ENCODE data around the gene MRPL14.

GRCh38 chr6:44107017-44107416 lies 20.2 kb downstream of the MRPL14 start:
- TF ChIP-seq ATF3 (IDR thresholded peaks at IDR 0.05) (no peak), CTCF (IDR thresholded peaks at IDR 0.05 in 2 of 3, conservative IDR thresholded peaks at IDR 0.05 in 1 of 3; ENCODE audit: borderline replicate concordance in 1 of 3, insufficient read depth in 1 of 3, low read depth in 2 of 3, low read length in 2 of 3) (no peak), POLR2AphosphoS5 (IDR thresholded peaks at IDR 0.05; ENCODE audit: low read depth, low read length) (no peak), EZH2 (IDR thresholded peaks at IDR 0.05) (no peak), REST (IDR thresholded peaks at IDR 0.05; ENCODE audit: low read depth) (no peak), POLR2A (IDR thresholded peaks at IDR 0.05; ENCODE audit: borderline replicate concordance, extremely low read depth, insufficient read depth, insufficient read length) (no peak), ELF1 (IDR thresholded peaks at IDR 0.05; ENCODE audit: borderline replicate concordance, low read depth) (no peak), CEBPB (IDR thresholded peaks at IDR 0.05; ENCODE audit: low read depth) (no peak), EGR1 (IDR thresholded peaks at IDR 0.05; ENCODE audit: low read depth) (no peak), SIN3A (IDR thresholded peaks at IDR 0.05; ENCODE audit: low read depth) (no peak), EZH2phosphoT487 (IDR thresholded peaks at IDR 0.05; ENCODE audit: borderline replicate concordance) (no peak)

Data from HCT116 (cell line).